HL-60/S4 treated with phorbol 12-myristate 13-acetate at 8.2 ng/mL for 4 days and 3 days (cell line): ENCODE data around the gene CD93.

Experiments
- in situ Hi-C: fragments of 300-500 bp; cut with MboI; formaldehyde crosslinking; loops from 2 replicates; pipeline ENCODE4 v1.15.0; 2022; ENCODE audit warnings: low sequenced_read_pairs

CD93 gene

DNA sequence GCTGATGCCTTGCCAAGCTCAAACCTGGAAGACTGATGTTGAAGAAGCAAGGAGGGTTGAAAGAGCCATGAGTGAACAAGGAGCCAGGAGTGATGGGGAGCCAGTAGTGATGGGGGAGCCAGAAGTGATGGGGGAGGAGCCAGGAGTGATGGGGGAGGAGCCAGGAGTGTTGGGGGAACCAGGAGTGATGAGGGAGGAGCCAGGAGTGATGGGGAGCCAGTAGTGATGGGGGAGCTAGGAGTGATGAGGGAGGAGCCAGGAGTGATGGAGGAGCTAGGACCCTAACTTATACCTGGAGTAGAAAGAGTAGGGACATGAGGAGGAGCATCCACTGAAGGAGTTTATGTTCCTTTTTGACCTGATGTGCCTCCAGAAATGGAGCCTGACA is 14.6 kb upstream of the CD93 start:
- in situ Hi-C loops = no loop called here

DNA sequence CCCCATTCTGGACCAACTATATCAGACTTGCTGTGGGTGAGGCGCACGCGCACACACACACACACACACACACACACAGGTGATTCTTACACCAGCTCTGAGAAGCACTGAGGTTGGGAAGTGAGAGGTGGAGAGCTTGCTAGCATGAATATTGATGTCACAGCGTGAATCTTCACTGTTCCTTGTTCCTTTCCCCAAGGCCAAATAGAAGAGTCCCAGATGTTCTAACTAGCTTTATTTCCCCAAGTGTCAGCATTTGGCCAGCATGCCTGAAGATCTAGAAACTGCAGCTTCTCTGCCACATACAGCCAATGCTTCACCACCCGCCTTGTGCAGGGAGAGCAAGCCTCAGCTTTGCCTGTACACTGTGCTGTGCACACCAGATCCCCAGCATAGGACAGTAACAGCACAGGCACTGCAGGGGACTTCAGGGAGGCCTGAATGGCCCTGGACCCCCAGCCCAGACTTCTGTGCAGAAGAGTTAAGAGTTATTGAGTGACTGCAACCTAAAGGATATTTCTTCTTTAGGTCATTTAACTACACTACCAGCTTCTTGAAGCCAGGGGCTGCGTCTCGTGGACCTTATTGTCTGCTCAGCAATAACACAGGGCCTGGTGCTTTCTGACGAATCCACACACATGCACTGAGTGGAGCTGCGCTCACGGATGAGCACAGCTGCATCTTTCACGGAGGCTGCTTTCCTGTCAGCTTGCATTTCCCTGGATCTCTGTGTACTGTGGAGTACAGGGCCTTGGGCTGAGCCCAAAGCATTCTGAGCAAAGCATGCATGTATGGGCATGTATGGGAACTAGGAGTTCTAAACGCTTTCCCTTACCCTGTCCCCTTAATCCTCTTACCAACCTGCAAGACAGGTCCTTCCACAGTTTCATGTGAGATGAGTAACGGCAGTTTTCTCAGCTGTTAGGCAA is 13.9 kb upstream of the CD93 start:
- in situ Hi-C loops = no loop called here

DNA sequence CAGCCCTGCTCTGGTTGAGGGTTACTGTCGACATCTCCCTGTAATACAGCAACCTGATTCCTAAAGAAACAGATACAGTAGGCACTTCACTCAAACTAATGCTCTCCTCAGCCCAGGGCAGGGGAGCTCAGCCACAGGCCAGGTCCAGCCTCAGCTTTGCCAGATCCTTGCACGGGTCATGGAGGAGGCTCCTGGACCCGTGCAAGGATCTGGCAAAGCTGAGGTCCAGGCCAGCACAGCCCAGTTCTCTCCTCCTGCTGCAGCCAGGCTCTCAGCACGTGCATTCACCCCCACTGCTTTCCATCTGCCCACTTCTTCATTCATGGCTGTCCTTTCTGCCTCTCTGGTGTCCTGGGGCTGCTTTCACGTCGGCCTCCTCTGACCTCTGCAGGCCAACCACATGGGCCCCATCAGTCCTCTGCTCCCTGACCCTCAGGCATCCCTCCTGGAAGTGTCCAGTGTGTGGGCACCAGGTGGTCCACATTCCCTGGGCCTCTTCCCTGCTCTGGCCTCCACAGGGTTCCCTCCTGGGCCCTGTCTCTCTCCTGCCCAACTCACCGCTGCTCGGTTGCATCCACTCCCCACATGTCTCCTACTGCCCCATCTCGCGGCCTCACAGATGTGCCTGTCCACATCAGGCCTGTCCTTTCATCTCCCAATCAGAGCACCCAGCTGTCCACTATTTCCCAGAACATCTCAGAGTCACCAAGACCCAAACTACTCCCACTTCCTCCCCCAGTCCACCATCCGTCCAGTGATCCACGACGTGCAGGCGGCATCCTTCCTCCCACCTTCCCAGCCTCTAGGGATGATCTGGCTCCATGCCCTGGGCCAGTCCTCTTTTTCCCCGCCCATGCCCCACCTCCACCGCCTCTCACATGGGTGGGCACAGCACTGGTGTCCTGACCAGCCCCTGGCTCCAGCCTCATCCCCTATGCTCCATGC is 11.8 kb upstream of the CD93 start:
- in situ Hi-C loops = no loop called here

- in situ Hi-C loops = no loop called here
These were observed 10.9 kb upstream of the CD93 start for GRCh38 chr20:23096986-23097520.

DNA sequence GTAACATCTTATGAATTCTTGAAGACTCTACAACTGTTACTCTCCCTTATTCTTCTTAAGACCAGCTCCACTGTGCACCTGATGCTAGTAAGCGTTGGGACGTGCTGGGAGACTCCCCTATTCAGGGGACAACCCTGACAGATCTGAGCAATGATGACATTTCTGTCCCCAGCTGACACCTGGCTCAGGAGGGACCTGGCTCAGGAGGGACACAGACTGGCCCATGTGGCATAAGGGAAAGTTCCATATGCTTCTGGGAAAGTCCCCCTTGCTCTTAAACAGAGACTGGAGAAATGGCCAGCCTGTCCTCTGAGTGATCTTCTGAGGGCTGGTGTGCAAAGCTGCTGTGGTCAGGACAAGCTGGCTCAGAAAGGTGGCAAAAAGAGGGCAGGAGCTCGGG is 10.0 kb upstream of the CD93 start:
- in situ Hi-C loops = no loop called here

- in situ Hi-C loops = no loop called here
These were observed 9.4 kb upstream of the CD93 start for GRCh38 chr20:23095499-23095898.

GRCh38 chr20:23094927-23095326 is 8.8 kb upstream of the CD93 start:
- in situ Hi-C loops = no loop called here

GRCh38 chr20:23094213-23094896 is 8.2 kb upstream of the CD93 start:
- in situ Hi-C loops = no loop called here

DNA sequence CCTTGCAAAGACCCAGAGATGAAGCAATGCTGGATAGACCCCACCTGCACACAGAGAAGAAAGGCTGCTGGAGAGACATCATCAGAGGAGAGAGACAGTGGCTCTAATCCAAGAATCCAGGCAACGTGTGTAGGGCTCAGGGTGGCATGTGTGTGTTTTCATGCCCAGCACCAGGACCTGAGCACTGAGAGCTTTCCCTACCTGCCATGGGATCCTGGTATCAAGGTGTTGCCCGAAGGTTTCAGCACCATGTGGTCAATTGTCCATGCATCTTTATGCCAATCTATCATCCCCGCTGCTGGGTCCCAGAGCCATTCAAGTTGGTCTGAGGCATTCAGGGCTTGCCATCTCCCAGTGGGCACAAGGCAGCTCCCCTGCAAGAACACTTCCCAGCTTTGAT is 7.5 kb upstream of the CD93 start:
- in situ Hi-C loops = no loop called here

- in situ Hi-C loops = no loop called here
These were observed 6.9 kb upstream of the CD93 start for GRCh38 chr20:23092861-23093495.

DNA sequence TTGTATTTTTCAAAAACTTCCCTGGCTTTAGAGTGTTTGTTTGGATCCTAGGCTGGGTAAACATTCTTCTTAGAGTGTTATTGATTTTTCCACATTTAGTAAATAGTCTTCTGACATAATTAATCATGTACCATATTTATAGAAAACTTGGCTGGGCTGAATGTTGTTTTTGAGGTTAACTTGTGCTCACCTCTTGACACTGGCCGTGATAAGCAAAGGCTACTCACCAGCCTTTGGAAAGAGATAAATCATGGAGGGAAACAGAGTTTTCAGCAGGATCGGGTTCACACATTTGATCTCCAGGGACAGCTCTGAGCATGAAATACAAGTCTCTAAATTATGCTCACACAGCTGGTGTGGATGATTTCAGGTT is 6.2 kb upstream of the CD93 start:
- in situ Hi-C loops = no loop called here

DNA sequence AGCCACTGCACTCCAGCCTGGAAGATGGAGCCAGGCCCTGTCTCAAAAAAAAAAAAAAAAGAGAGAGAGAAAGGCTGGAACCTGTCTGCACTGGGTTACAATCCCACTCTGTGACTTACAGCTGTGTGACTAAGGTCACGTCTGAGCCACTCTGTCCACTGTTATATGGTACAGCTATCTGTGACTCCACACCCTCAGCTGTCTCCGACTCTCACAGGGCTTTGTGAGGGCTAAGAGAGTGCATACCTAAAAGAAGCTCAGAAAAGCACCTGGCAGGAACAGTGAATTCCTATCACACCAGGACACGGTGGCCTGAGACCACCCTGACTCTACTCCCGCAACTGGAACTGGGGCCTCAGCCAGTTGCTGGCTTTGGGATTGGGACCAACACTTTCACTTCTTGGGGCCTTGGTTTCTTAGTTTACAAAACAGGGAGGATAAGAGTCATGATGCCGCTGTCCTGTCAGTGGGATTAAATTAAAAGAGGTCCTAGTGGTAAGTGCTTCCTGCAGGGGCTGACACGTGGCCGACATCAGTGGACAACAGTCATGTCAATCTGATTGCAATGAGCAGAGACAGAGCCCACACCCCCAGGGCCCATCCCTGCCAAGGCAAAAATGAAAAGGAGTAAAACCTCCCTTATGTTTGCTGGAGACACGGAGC is 5.7 kb upstream of the CD93 start:
- in situ Hi-C loops = no loop called here

GRCh38 chr20:23090878-23091277 is 4.8 kb upstream of the CD93 start:
- in situ Hi-C loops = no loop called here

DNA sequence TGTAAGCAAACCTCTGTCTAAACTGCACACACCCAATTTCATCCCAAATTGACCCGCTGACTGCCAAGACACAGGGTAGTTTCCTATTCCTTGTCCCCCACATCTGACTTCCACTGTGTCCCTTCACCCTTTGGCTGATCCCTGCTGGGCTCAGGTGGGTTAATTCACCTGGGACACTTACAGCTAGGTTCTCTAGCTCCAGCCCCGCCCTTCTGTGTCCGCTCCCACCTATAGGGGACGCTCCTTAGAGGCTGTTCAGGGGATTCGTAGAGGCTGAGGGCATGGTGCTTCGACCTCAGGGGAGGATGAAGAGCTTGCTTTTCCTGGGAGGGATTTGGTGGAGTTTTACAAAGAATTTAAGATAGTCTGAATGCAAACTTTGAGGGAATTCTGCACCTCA is 4.0 kb upstream of the CD93 start:
- in situ Hi-C loops = no loop called here

- in situ Hi-C loops = no loop called here
These were observed 2.7 kb upstream of the CD93 start for GRCh38 chr20:23088866-23089265.

- in situ Hi-C loops = no loop called here
These were observed 1.6 kb upstream of the CD93 start for GRCh38 chr20:23087587-23088251.

- in situ Hi-C loops = no loop called here
These were observed 847 bp upstream of the CD93 start for GRCh38 chr20:23086931-23087411.

DNA sequence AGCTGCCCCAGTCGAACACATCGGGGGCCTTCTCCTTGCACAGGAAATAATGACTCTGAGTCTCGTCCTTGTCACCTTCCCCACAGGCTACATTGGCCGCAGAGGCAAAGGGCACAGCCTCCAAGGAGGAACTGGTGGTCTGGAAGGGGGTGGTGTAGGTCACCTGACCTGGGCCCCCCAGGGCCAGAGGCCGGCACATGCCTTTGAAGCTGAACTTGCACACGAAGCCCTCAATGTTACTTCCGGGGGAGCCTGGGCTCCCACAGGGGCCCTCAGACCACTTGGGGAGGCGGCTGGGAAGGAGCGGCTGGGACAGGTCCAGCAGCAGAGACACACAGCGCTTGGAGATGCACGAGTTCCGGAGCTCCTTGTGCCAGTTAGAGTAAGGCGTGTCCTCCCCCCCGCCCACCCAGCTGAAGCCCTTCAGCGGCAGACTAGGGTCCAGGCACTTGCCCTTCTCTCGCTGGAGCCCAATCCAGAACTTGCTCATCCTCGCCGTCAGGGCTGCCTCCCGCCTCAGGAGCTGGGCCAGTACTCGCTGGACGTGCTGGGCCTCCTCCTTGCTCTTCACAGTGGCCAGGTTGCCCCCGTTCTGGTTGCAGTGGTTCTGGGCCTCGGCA is 578 bp downstream of the CD93 start:
- in situ Hi-C loops = no loop called here

DNA sequence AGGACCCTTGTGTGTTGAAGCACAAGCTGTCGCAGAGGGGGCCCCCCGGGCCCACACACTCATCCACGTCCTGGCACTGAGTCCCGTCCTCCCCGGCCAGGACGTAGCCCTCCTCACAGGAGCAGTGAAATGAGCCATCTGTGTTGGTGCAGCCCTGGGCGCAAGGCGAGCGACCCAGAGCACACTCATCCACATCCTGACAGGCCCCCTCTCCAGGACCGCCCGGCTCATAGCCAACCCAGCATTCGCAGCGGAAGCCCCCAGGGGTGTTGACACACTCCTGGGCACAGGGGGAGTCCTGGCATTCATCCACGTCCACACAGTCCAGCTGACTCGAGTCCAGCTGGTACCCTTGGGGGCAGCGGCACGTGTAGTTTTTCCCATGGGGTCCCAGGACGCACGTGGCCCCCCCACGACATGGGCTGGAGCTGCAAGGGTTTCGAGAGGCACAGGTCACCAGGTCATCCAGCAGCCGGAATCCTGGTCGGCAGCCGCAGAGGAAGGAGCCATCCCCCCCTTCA is 1.2 kb downstream of the CD93 start:
- in situ Hi-C loops = no loop called here
